SK-N-MC (cell line): Measurements from ENCODE around the gene ADI1.

ENCODE experiments used
- EZH2 ChIP-seq: fragments of 200-600 bp; sonication (generic); IDR thresholded peaks from one replicate; pipeline ENCODE4 v1.6.1; 2017; ENCODE audit warnings: antibody characterized with exemption
- POLR2AphosphoS5 ChIP-seq: IDR thresholded peaks from 2 replicates; pipeline ENCODE4 v1.6.1; 2012; ENCODE audit warnings: mild to moderate bottlenecking, low read depth, low read length, borderline replicate concordance

DNA sequence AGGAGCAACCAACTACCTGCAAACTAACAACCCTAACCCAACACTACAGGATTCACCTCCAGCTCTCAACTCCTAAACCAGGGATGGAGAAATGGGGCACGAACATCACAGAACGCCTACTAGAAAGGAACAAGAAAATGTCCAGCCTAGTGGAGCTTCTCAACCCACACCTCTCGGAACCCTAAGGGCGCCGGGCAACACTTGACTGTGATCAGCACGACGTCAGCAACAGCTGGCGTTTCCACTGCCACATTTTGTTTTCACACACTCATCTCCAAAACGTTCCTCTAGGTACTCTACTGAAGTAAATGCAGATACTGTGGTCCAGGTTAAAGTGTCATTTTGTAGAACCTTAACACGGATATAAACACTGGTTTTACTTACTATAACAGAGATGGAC lies 34.6 kb upstream of the ADI1 start:
- TF ChIP-seq EZH2 (no peak), POLR2AphosphoS5 (no peak)
